Measurements from ENCODE around the gene ITM2C.

DNA sequence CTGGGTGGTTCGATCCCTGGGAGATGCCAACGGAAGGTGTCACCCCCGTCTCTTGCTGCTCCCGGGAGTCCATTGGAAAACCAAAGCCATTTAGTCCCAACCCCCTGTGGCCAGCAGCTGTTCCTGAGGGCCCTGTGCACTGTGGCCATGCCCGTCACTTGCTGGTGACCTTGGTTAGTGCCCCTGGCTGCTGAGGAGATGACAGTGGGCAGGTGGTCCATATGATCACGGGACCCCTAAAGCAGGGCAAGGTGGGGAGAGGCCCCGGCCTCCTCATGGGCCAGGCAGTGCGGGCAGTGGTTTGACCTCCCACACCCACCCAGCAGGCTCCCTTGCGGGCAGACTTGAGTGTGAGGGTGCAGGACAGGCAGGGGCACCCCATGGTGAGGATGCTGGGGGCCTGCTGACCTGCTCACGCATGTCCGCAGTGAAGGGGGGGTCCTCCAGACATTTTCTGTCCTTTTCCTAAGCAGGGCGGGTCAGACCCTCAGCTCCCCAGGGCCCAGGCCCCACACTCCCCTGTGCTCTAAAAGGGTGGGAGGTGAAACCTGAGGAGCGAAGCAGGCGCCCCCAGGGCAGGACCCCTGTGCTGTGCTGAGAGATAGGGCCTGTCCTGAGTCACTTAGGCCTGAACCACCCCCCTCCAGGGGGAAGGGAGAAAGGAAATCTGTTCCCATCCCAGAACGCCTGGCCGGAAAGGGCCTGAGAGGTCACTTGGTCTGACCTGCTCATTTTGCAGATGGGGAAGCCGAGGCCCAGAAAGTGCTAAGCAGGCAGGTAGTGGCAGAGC is 6.8 kb downstream of the ITM2C start:
- TF ChIP-seq CTCF (IDR thresholded peaks at IDR 0.05) (no peak), POLR2A (IDR thresholded peaks at IDR 0.05) (no peak)

Data from uterus (tissue), 2 donors.